Suprapubic skin (tissue), 4 donors: ENCODE measurements around the gene SQSTM1. TPM values are rescaled to one million over a fixed set of nuclear protein-coding genes. Genes with fewer than 3 reads are reported as not detected.
A peak's percentile ranks its signal among the peaks of the same experiment; 100 is the strongest.

Experiments
- DNase-seq, 2 donors: peaks; one replicate each; pipeline ENCODE4 v3.0.0-alpha.2; 2019; ENCODE audit warnings: low spot score in 2 of 2
- H3K27ac ChIP-seq: fragments of 200-600 bp; sonication (generic); one replicate; pipeline ENCODE4 v1.5.1; 2019
- H3K27me3 ChIP-seq: fragments of 200-600 bp; sonication (generic); one replicate; pipeline ENCODE4 v1.5.1; 2019
- H3K36me3 ChIP-seq: fragments of 200-600 bp; sonication (generic); one replicate; pipeline ENCODE4 v1.5.1; 2019
- H3K4me1 ChIP-seq: fragments of 200-600 bp; sonication (generic); one replicate; pipeline ENCODE4 v1.5.1; 2019
- H3K4me3 ChIP-seq: fragments of 200-600 bp; sonication (generic); one replicate; pipeline ENCODE4 v1.5.1; 2019; ENCODE audit warnings: mild to moderate bottlenecking
- H3K9me3 ChIP-seq: fragments of 200-600 bp; sonication (generic); one replicate; pipeline ENCODE4 v1.5.1; 2019
- CTCF ChIP-seq, 2 donors: fragments of 200-600 bp in 1 of 2; fragments of 450-650 bp in 1 of 2; sonication (generic) in 1 of 2; IDR thresholded peaks; one replicate each; pipeline ENCODE4 v1.5.1; 2016 to 2019; ENCODE audit warnings: antibody characterized with exemption in 2 of 2, mild to moderate bottlenecking in 1 of 2, moderate library complexity in 1 of 2
- EP300 ChIP-seq: sonication (generic); formaldehyde crosslinking; IDR thresholded peaks from one replicate; pipeline ENCODE4 v1.6.1; 2017; ENCODE audit warnings: antibody characterized with exemption
- POLR2A ChIP-seq, 2 donors: fragments of 450-650 bp; IDR thresholded peaks; one replicate each; pipeline ENCODE4 v1.6.1; 2017; ENCODE audit warnings: antibody characterized with exemption in 2 of 2, mild to moderate bottlenecking in 2 of 2, moderate library complexity in 2 of 2
- POLR2AphosphoS5 ChIP-seq, 3 donors: sonication (generic); formaldehyde crosslinking; IDR thresholded peaks; one replicate each; pipeline ENCODE4 v1.6.1; 2017; ENCODE audit warnings: antibody characterized with exemption in 3 of 3
- WGBS: methylation state at CpG from one replicate; pipeline ENCODE4 v1.1.5; 2018; 5-methylcytosine and 5-hydroxymethylcytosine counted together
- total RNA-seq, 4 donors: library from RNA; depleted of rRNA; stranded (reverse); fragments of >200 nt; gene quantifications; one replicate each; pipeline ENCODE4 v1.1.0, GENCODE V29; 2016

The SQSTM1 gene
- total RNA-seq, 4 donors from 2014 or later = 183 to 282 (median 265) TPM

- Histone ChIP-seq H3K4me3 (peak overlapping the region; percentile 69), H3K4me1 (peaks cover 57% of the 10 kb centered on the region), H3K36me3 (peaks cover 24% of the 10 kb centered on the region), H3K9me3 (no peaks in the 10 kb centered on the region), H3K27me3 (no peaks in the 10 kb centered on the region), H3K27ac (no peak overlapping the region)
- TF ChIP-seq CTCF (IDR thresholded peaks at IDR 0.05) = no peak
- no peak for TF ChIP-seq POLR2A (IDR thresholded peaks at IDR 0.05)
- no peak for TF ChIP-seq POLR2AphosphoS5 (IDR thresholded peaks at IDR 0.05)
- no peak for TF ChIP-seq EP300
- 88% methylated on average over 3 of the region's 3 CpGs for WGBS
- DNase-seq = peak; percentile 66 to 76
Observed at GRCh38 chr5:179794575-179794974, 26.1 kb upstream of the SQSTM1 start.

- no peaks in the 10 kb centered on the region for H3K27me3 ChIP-seq
- peak overlapping the region; percentile 84 for H3K27ac ChIP-seq
- TF ChIP-seq CTCF (IDR thresholded peaks at IDR 0.05) = no peak
- TF ChIP-seq POLR2A (IDR thresholded peaks at IDR 0.05) = no peak
- no peak for TF ChIP-seq POLR2AphosphoS5 (IDR thresholded peaks at IDR 0.05)
- TF ChIP-seq EP300 = no peak
- H3K36me3 ChIP-seq = peaks cover 31% of the 10 kb centered on the region
- H3K4me1 ChIP-seq = peaks cover 57% of the 10 kb centered on the region
- H3K9me3 ChIP-seq = no peaks in the 10 kb centered on the region
- 37% methylated on average over 8 of the region's 53 CpGs for WGBS
- peak; percentile 76 to 77 for DNase-seq
- peak overlapping the region; percentile 69 for H3K4me3 ChIP-seq
Observed at GRCh38 chr5:179795049-179795862, 25.4 kb upstream of the SQSTM1 start.

- no peak for TF ChIP-seq EP300
- peak; percentile 55 to 97 for TF ChIP-seq CTCF (IDR thresholded peaks at IDR 0.05)
- peaks cover 57% of the 10 kb centered on the region for H3K4me1 ChIP-seq
- peak overlapping the region; percentile 69 for H3K4me3 ChIP-seq
- peak; percentile 88 for DNase-seq
- H3K9me3 ChIP-seq = no peaks in the 10 kb centered on the region
- H3K27ac ChIP-seq = peak overlapping the region; percentile 84
- no peaks in the 10 kb centered on the region for H3K27me3 ChIP-seq
- 40% methylated on average over 4 of the region's 113 CpGs for WGBS
- H3K36me3 ChIP-seq = peaks cover 39% of the 10 kb centered on the region
Observed at GRCh38 chr5:179795863-179796833, 24.6 kb upstream of the SQSTM1 start.

- Histone ChIP-seq H3K4me1 (peaks cover 59% of the 10 kb centered on the region), H3K36me3 (peaks cover 41% of the 10 kb centered on the region), H3K27me3 (no peaks in the 10 kb centered on the region), H3K9me3 (no peaks in the 10 kb centered on the region), H3K27ac (peak overlapping the region; percentile 84), H3K4me3 (peak overlapping the region; percentile 69)
- TF ChIP-seq EP300 (no peak), POLR2AphosphoS5 (IDR thresholded peaks at IDR 0.05) (no peak), POLR2A (IDR thresholded peaks at IDR 0.05) (no peak), CTCF (IDR thresholded peaks at IDR 0.05) (no peak)
- 73% methylated on average over 21 of the region's 21 CpGs for WGBS
- peak in 1 of 2 donors; percentile 77 for DNase-seq
Observed at GRCh38 chr5:179796877-179797608, 23.7 kb upstream of the SQSTM1 start.
